IMR-90 (cell line): Measurements from ENCODE around the gene SLC28A2. TPM values are rescaled to one million over a fixed set of nuclear protein-coding genes. Genes with fewer than 3 reads are reported as not detected.

Source experiments
- ATAC-seq: fragments of 200-7000 bp; cut with Tn5 transposase; 2 replicates; pipeline ENCODE4 v1.9.1; 2020; ENCODE audit warnings: low read depth, mild to moderate bottlenecking, moderate library complexity
- BruUV-seq: library from RNA; stranded (reverse); fragments of 400-500 nt; replicated peaks from 2 replicates; lab custom pipeline; 2021; lab: Mats Ljungman, UMichigan
- CTCF ChIA-PET: fragments of 300-600 bp; formaldehyde crosslinking; extraction: SDS; loops from one replicate; lab custom pipeline; 2021; ENCODE audit warnings: antibody characterized with exemption; lab: Yijun Ruan, JAX
- POLR2A ChIA-PET: fragments of 300-600 bp; sonication (Branson Sonifier 250); formaldehyde crosslinking; loops from one replicate; lab custom pipeline; 2022; ENCODE audit warnings: antibody characterized with exemption; ENCODE audit not compliant: unreplicated experiment; lab: Charles Lee
- DNase-seq: peaks from one replicate; pipeline ENCODE4 v3.0.0; 2013
- H2AFZ ChIP-seq: replicated peaks from 2 replicates; pipeline ENCODE3; 2013; ENCODE audit warnings: low read length, mild to moderate bottlenecking; ENCODE audit not compliant: poor library complexity
- H2AK5ac ChIP-seq: 2 replicates; pipeline ENCODE4 v1.6.1; 2013; ENCODE audit warnings: low read depth, low read length, inconsistent platforms
- H2AK9ac ChIP-seq: replicated peaks from 2 replicates; pipeline ENCODE3; 2013; ENCODE audit warnings: mild to moderate bottlenecking, low read depth, low read length, moderate library complexity; ENCODE audit not compliant: poor library complexity
- H2BK120ac ChIP-seq: 2 replicates; pipeline ENCODE4 v1.6.1; 2013; ENCODE audit warnings: low read depth, low read length, inconsistent platforms
- H2BK15ac ChIP-seq: 3 replicates; pipeline ENCODE4 v1.6.1; 2013; ENCODE audit warnings: low read depth, low read length, inconsistent platforms
- H2BK20ac ChIP-seq: 2 replicates; pipeline ENCODE4 v1.6.1; 2013; ENCODE audit warnings: low read depth, mild to moderate bottlenecking, inconsistent platforms, low read length, moderate library complexity
- H2BK5ac ChIP-seq: 2 replicates; pipeline ENCODE4 v1.6.1; 2013; ENCODE audit warnings: mild to moderate bottlenecking, low read depth, low read length, inconsistent platforms; ENCODE audit not compliant: poor library complexity, severe bottlenecking
- H3K14ac ChIP-seq: replicated peaks from 2 replicates; pipeline ENCODE4 v1.6.1; 2013; ENCODE audit warnings: low read depth, low read length, inconsistent platforms
- H3K18ac ChIP-seq: 2 replicates; pipeline ENCODE4 v1.6.1; 2013; ENCODE audit warnings: low read depth, low read length, control low read depth
- H3K23ac ChIP-seq: 2 replicates; pipeline ENCODE4 v1.6.1; 2013; ENCODE audit warnings: low read depth, low read length, inconsistent platforms
- H3K27ac ChIP-seq: 2 replicates; pipeline ENCODE4 v1.5.1; 2013; ENCODE audit warnings: mild to moderate bottlenecking, control low read depth, low read length; ENCODE audit not compliant: insufficient read depth
- H3K27me3 ChIP-seq: 2 replicates; pipeline ENCODE4 v1.6.1; 2013; ENCODE audit warnings: low read length; ENCODE audit not compliant: control insufficient read depth, insufficient read depth
- H3K36me3 ChIP-seq: 2 replicates; pipeline ENCODE4 v1.6.1; 2013; ENCODE audit warnings: low read length, mixed read lengths; ENCODE audit not compliant: control insufficient read depth, insufficient read depth
- H3K4ac ChIP-seq: 2 replicates; pipeline ENCODE4 v1.6.1; 2013; ENCODE audit warnings: low read depth, low read length, inconsistent platforms
- H3K4me1 ChIP-seq: 2 replicates; pipeline ENCODE4 v1.6.1; 2013; ENCODE audit warnings: low read length, mixed read lengths; ENCODE audit not compliant: control insufficient read depth, insufficient read depth
- H3K4me2 ChIP-seq: 2 replicates; pipeline ENCODE4 v1.6.1; 2013; ENCODE audit warnings: low read depth, mild to moderate bottlenecking, control low read depth, low read length, moderate library complexity
- H3K4me3 ChIP-seq: 2 replicates; pipeline ENCODE4 v1.5.1; 2013; ENCODE audit warnings: low read depth, mild to moderate bottlenecking, control low read depth, low read length, moderate library complexity; ENCODE audit not compliant: insufficient read depth
- H3K56ac ChIP-seq: 2 replicates; pipeline ENCODE4 v1.6.1; 2013; ENCODE audit warnings: low read length, inconsistent platforms; ENCODE audit not compliant: insufficient read depth; ENCODE audit errors: extremely low read depth
- H3K79me1 ChIP-seq, 2 experiments: 2 replicates each; pipeline ENCODE4 v1.6.1; 2013; ENCODE audit warnings: low read length in 2 of 2, inconsistent platforms in 1 of 2, low read depth in 1 of 2
- H3K9ac ChIP-seq: 2 replicates; pipeline ENCODE4 v1.6.1; 2013; ENCODE audit warnings: low read depth, low read length, control low read depth
- H3K9me1 ChIP-seq: 2 replicates; pipeline ENCODE4 v1.6.1; 2013; ENCODE audit warnings: low read length, inconsistent platforms; ENCODE audit not compliant: insufficient read depth
- H3K9me3 ChIP-seq: 2 replicates; pipeline ENCODE4 v1.6.1; 2013; ENCODE audit warnings: low read length; ENCODE audit not compliant: control insufficient read depth, insufficient read depth
- H4K20me1 ChIP-seq: 2 replicates; pipeline ENCODE4 v1.6.1; 2013; ENCODE audit warnings: low read length, inconsistent platforms; ENCODE audit not compliant: insufficient read depth
- H4K5ac ChIP-seq: 2 replicates; pipeline ENCODE4 v1.6.1; 2013; ENCODE audit warnings: mild to moderate bottlenecking, low read depth, low read length, control low read depth
- H4K8ac ChIP-seq, 2 experiments: 2 replicates each; pipeline ENCODE4 v1.6.1; 2013; ENCODE audit warnings: low read depth in 2 of 2, low read length in 2 of 2, control low read depth in 1 of 2, inconsistent platforms in 1 of 2
- H4K91ac ChIP-seq: 2 replicates; pipeline ENCODE4 v1.6.1; 2013; ENCODE audit warnings: low read depth, low read length, inconsistent platforms; ENCODE audit not compliant: insufficient read depth
- BHLHE40 ChIP-seq: fragments of 150-350 bp; IDR thresholded peaks from 2 replicates; pipeline ENCODE4 v1.6.1; 2016; ENCODE audit warnings: mild to moderate bottlenecking, low read depth, low read length
- MXI1 ChIP-seq: IDR thresholded peaks from 2 replicates; pipeline ENCODE4 v1.6.1; 2012; ENCODE audit warnings: low read depth, mild to moderate bottlenecking, low read length, moderate library complexity, borderline replicate concordance
- NFE2L2 ChIP-seq: fragments of 150-350 bp; IDR thresholded peaks from 2 replicates; pipeline ENCODE4 v1.6.1; 2016; ENCODE audit warnings: low read depth, mild to moderate bottlenecking, low read length
- WGBS, 2 experiments: methylation state at CpG; one replicate each; pipeline versions ENCODE4 v1.1.5 to v1.1.7; 2013; ENCODE audit warnings: missing lambda C conversion rate in 2 of 2; ENCODE audit not compliant: insufficient read length in 1 of 2; ENCODE audit errors: extremely low coverage in 2 of 2; 5-methylcytosine and 5-hydroxymethylcytosine counted together
- dilution Hi-C: fragments of 300-500 bp; cut with HindIII; formaldehyde crosslinking; loops from one replicate; pipeline ENCODE4 v1.14.3; 2018; ENCODE audit warnings: low sequenced_read_pairs; ENCODE audit not compliant: unreplicated experiment
- in situ Hi-C: fragments of 300-500 bp; cut with MboI; formaldehyde crosslinking; loops from 3 replicates; pipeline ENCODE4 v1.14.3; 2019; ENCODE audit warnings: low sequenced_read_pairs, inconsistent platforms, mixed read lengths
- intact Hi-C: fragments of 100-400 bp; cut with micrococcal nuclease; formaldehyde crosslinking; loops from 2 replicates; pipeline ENCODE4 v1.10.0; 2022
- polyA plus RNA-seq, 3 experiments: library from polyadenylated mRNA; depleted of rRNA; stranded (reverse); fragments of >200 nt; gene quantifications; 2 replicates each; pipeline ENCODE4 v1.2.3, GENCODE V29; 2012; ENCODE audit warnings: low replicate concordance in 1 of 3
- total RNA-seq: library from RNA; depleted of rRNA; stranded (reverse); fragments of >200 nt; gene quantifications from 2 replicates; pipeline ENCODE4 v1.2.3, GENCODE V29; 2012

SLC28A2 gene
- total and polyA plus RNA-seq, 2 of the 4 experiments (the other 2 are of a cell fraction) = not detected

GRCh38 chr15:45274636-45275380 is 22.8 kb downstream of the SLC28A2 start:
- no peak overlapping the region for H2BK15ac ChIP-seq
- no peak overlapping the region for H3K27ac ChIP-seq
- POLR2A ChIA-PET = no interaction called here
- no peak overlapping the region for H4K8ac ChIP-seq
- no peak overlapping the region for H3K18ac ChIP-seq
- DNase-seq = no peak
- no peak overlapping the region for H2AK5ac ChIP-seq
- H3K4me1 ChIP-seq = no peaks in the 10 kb centered on the region
- H3K4ac ChIP-seq = no peak overlapping the region
- no peak overlapping the region for H3K56ac ChIP-seq
- H3K9ac ChIP-seq = no peak overlapping the region
- H4K5ac ChIP-seq = no peak overlapping the region
- no peak overlapping the region for H3K23ac ChIP-seq
- no peak for TF ChIP-seq NFE2L2
- no peak for TF ChIP-seq BHLHE40
- TF ChIP-seq MXI1 = no peak
- no peaks in the 10 kb centered on the region for H3K36me3 ChIP-seq
- no peak for ATAC-seq
- no peak overlapping the region for H2AK9ac ChIP-seq
- no peak overlapping the region for H2BK20ac ChIP-seq
- no peaks in the 10 kb centered on the region for H3K27me3 ChIP-seq
- H2BK5ac ChIP-seq = no peak overlapping the region
- no peak overlapping the region for H3K14ac ChIP-seq
- no peak overlapping the region for H3K4me3 ChIP-seq
- H3K79me1 ChIP-seq = peaks cover 0 to 3% of the 10 kb centered on the region in 2 experiments; a peak in 1 of 4 replicates
- intact Hi-C loops (no loop called here), dilution Hi-C loops (no loop called here), in situ Hi-C loops (no loop called here)
- H3K9me3 ChIP-seq = no peaks in the 10 kb centered on the region
- no peak overlapping the region for H4K91ac ChIP-seq
- no peaks in the 10 kb centered on the region; the same call in 1 of the 2 replicates for H3K9me1 ChIP-seq
- no CpG with 5 or more reads among the region's 5 CpGs for WGBS, 2 experiments
- CTCF ChIA-PET = interaction anchor here (0.6 to 1.7 kb wide), 3 partner anchors 71 to 1365 kb away, joined by 3 to 5 read pairs (median 4); no protein-coding TSS in a partner anchor
- H2AFZ ChIP-seq = no peak overlapping the region
- H3K4me2 ChIP-seq = no peak overlapping the region
- no TSS peak for BruUV-seq
- no peaks in the 10 kb centered on the region for H4K20me1 ChIP-seq
- H2BK120ac ChIP-seq = no peak overlapping the region
